Tibial nerve (tissue), 4 donors: ENCODE measurements around the gene TMEM120A.

ENCODE experiments used
- CTCF ChIP-seq, 5 experiments: fragments of 200-600 bp in 3 of 5; fragments of 450-650 bp in 2 of 5; sonication (generic) in 3 of 5; IDR thresholded peaks; one replicate each; pipeline ENCODE4 v1.5.1; 2016 to 2019; ENCODE audit warnings: antibody characterized with exemption in 5 of 5, mild to moderate bottlenecking in 3 of 5, moderate library complexity in 2 of 5
- EP300 ChIP-seq, 2 donors: sonication (generic); formaldehyde crosslinking; IDR thresholded peaks; one replicate each; pipeline ENCODE4 v1.6.1; 2017; ENCODE audit warnings: antibody characterized with exemption in 2 of 2, mild to moderate bottlenecking in 1 of 2
- POLR2A ChIP-seq, 2 donors: fragments of 450-650 bp; IDR thresholded peaks; one replicate each; pipeline ENCODE4 v1.6.1; 2017; ENCODE audit warnings: antibody characterized with exemption in 2 of 2, mild to moderate bottlenecking in 2 of 2, moderate library complexity in 2 of 2

- peak; percentile 38 to 82 for TF ChIP-seq EP300 (IDR thresholded peaks at IDR 0.05)
- no peak for TF ChIP-seq POLR2A (IDR thresholded peaks at IDR 0.05)
- TF ChIP-seq CTCF (IDR thresholded peaks at IDR 0.05), result no peak
Measured at GRCh38 chr7:75937958-75938786, 56.2 kb downstream of the TMEM120A start.
